Fibroblast of peridontal ligament (primary cell): ENCODE measurements around the gene DAGLA.
"Not testable (repeated sequence)": the region's sequence is repeated elsewhere in the genome, so short reads cannot be mapped to it uniquely, and the experiment has no call there.

Source experiments
- DNase-seq: peaks from one replicate; pipeline ENCODE4 v3.0.0-alpha.2; 2010; ENCODE audit errors: extremely low read depth

DAGLA gene

GRCh38 chr11:61679893-61680621, at the start of gene DAGLA:
TSS of gene DAGLA (plus strand) at chr11:61680391. CDS start at chr11:61720156, 39,765 bp downstream.
- DNase-seq = peak; percentile 38

- DNase-seq = no peak
Measured at GRCh38 chr11:61632096-61632495, 48.1 kb upstream of the DAGLA start.

GRCh38 chr11:61635304-61635703, 44.9 kb upstream of the DAGLA start:
- no peak for DNase-seq

GRCh38 chr11:61635787-61636186, 44.4 kb upstream of the DAGLA start:
- no peak for DNase-seq

- no peak for DNase-seq
Measured at GRCh38 chr11:61636676-61637075, 43.5 kb upstream of the DAGLA start.

- no peak for DNase-seq
Measured at GRCh38 chr11:61637277-61637676, 42.9 kb upstream of the DAGLA start.

GRCh38 chr11:61639816-61640443, 40.3 kb upstream of the DAGLA start:
- DNase-seq = peak; percentile 29

GRCh38 chr11:61642162-61642561, 38.0 kb upstream of the DAGLA start:
- DNase-seq = no peak

GRCh38 chr11:61645179-61645868, 34.9 kb upstream of the DAGLA start:
- DNase-seq = peak; percentile 13

GRCh38 chr11:61647529-61647928, 32.7 kb upstream of the DAGLA start:
- DNase-seq = no peak

GRCh38 chr11:61650781-61651571, 29.2 kb upstream of the DAGLA start:
- DNase-seq = no peak

GRCh38 chr11:61652135-61652534, 28.1 kb upstream of the DAGLA start:
- no peak for DNase-seq

GRCh38 chr11:61654397-61654829, 25.8 kb upstream of the DAGLA start:
- no peak for DNase-seq

- not testable (repeated sequence) for DNase-seq
Measured at GRCh38 chr11:61655266-61656159, 24.7 kb upstream of the DAGLA start.

- DNase-seq = no peak
Measured at GRCh38 chr11:61656347-61657077, 23.7 kb upstream of the DAGLA start.

- DNase-seq = no peak
Measured at GRCh38 chr11:61657566-61658290, 22.5 kb upstream of the DAGLA start.

- no peak for DNase-seq
Measured at GRCh38 chr11:61659413-61660196, 20.6 kb upstream of the DAGLA start.

- DNase-seq = not testable (repeated sequence)
Measured at GRCh38 chr11:61660997-61661396, 19.2 kb upstream of the DAGLA start.
